Central memory CD8-positive, alpha-beta T cell (primary cell): ENCODE results near the gene E2F8.

Source experiments
- ATAC-seq: fragments of 150-1000 bp; cut with Tn5 transposase; replicated peaks from 2 replicates; pipeline ENCODE4 v1.10.0; 2022; ENCODE audit warnings: mild to moderate bottlenecking, moderate FRiP score, moderate number of reproducible peaks; ENCODE audit not compliant: poor library complexity, severe bottlenecking; ENCODE audit errors: extremely low read depth
- DNase-seq, 2 donors: peaks; one replicate each; pipeline ENCODE4 v3.0.0; 2021; ENCODE audit warnings: low spot score in 2 of 2
- H3K27ac Mint-ChIP-seq: one replicate; pipeline ENCODE4 v1.8.0; 2022; ENCODE audit warnings: low read depth, mild to moderate bottlenecking, moderate library complexity, mixed read lengths
- H3K27me3 Mint-ChIP-seq: one replicate; pipeline ENCODE4 v1.8.0; 2022; ENCODE audit warnings: mixed read lengths
- H3K36me3 Mint-ChIP-seq: one replicate; pipeline ENCODE4 v1.8.0; 2022; ENCODE audit warnings: mild to moderate bottlenecking, moderate library complexity, mixed read lengths; ENCODE audit not compliant: insufficient read depth
- H3K4me1 Mint-ChIP-seq: one replicate; pipeline ENCODE4 v1.8.0; 2022; ENCODE audit warnings: mixed read lengths
- H3K4me3 Mint-ChIP-seq: one replicate; pipeline ENCODE4 v1.8.0; 2022; ENCODE audit warnings: mild to moderate bottlenecking, moderate library complexity, mixed read lengths
- H3K9me3 Mint-ChIP-seq: one replicate; pipeline ENCODE4 v1.8.0; 2022; ENCODE audit warnings: mixed read lengths

E2F8 gene

GRCh38 chr11:19208959-19209546 lies 31.7 kb downstream of the E2F8 start:
- Mint-ChIP-seq H3K27me3 (peaks cover 44% of the 10 kb centered on the region), H3K9me3 (no peaks in the 10 kb centered on the region), H3K4me1 (no peaks in the 10 kb centered on the region), H3K27ac (no peak overlapping the region), H3K4me3 (no peak overlapping the region), H3K36me3 (peaks cover 1% of the 10 kb centered on the region)
- DNase-seq (no peak), ATAC-seq (no peak)

DNA sequence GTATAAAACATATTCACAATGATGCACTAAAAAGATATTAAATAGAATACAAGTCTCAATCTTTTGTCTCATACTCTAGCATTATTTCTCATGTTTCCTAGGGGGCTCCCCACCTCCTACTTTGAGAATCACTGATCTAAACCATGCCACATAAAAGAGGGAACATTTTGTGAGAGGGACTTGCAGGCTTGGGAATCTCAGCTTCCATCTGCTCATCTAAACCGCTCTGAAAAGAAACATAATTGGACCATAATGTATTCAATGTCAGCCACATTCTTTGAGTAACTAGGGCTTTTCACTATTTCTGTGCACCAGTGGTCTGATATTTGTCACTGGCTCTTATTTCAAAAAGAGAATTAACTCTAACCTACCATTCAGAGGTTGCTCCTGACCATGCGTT lies 32.6 kb downstream of the E2F8 start:
- Mint-ChIP-seq H3K27me3 (peaks cover 35% of the 10 kb centered on the region), H3K9me3 (no peaks in the 10 kb centered on the region), H3K4me3 (no peak overlapping the region), H3K4me1 (no peaks in the 10 kb centered on the region), H3K27ac (no peak overlapping the region), H3K36me3 (peaks cover 1% of the 10 kb centered on the region)
- ATAC-seq (no peak), DNase-seq (no peak)

DNA sequence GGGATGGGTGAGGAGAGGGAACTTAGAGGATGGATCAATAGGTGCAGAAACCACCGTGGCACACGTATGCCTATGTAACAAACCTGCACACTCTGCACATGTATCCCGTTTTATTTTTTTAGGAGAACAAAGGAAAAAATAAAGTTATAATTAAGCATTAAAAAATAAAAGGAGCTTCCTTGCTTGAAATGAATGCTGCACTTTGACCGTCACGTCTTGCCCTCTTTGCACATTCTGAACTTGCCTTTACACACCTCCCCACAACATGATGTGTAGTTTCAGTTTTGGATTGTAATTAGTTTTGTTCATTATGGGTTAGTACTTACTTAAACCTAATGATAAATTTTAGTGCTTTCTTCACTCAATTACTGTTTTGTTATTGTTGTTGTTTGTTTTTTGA lies 35.9 kb downstream of the E2F8 start:
- DNase-seq (no peak), ATAC-seq (no peak)
- Mint-ChIP-seq H3K4me1 (no peaks in the 10 kb centered on the region), H3K27me3 (peaks cover 38% of the 10 kb centered on the region), H3K27ac (no peak overlapping the region), H3K9me3 (no peaks in the 10 kb centered on the region), H3K4me3 (no peak overlapping the region), H3K36me3 (peaks cover 1% of the 10 kb centered on the region)

- Mint-ChIP-seq H3K36me3 (peaks cover 1% of the 10 kb centered on the region), H3K9me3 (no peaks in the 10 kb centered on the region), H3K4me3 (no peak within 1 kb of the TSS), H3K27me3 (peaks cover 19% of the 10 kb centered on the region), H3K4me1 (no peaks in the 10 kb centered on the region), H3K27ac (no peak within 1 kb of the TSS)
- no peak for DNase-seq
- ATAC-seq: no peak
Measured at GRCh38 chr11:19201737-19202605, 38.8 kb downstream of the E2F8 start, which contains the start of gene CSRP3. TSS of gene CSRP3 (minus strand) at chr11:19201983. CDS start at chr11:19192448, 9,535 bp downstream.

GRCh38 chr11:19200410-19201201 lies 40.1 kb downstream of the E2F8 start:
- H3K4me3 Mint-ChIP-seq: no peak overlapping the region
- H3K9me3 Mint-ChIP-seq: no peaks in the 10 kb centered on the region
- no peak for DNase-seq
- no peak overlapping the region for H3K27ac Mint-ChIP-seq
- no peaks in the 10 kb centered on the region for H3K36me3 Mint-ChIP-seq
- no peaks in the 10 kb centered on the region for H3K4me1 Mint-ChIP-seq
- peaks cover 16% of the 10 kb centered on the region for H3K27me3 Mint-ChIP-seq
- ATAC-seq: no peak

- H3K36me3 Mint-ChIP-seq: no peaks in the 10 kb centered on the region
Measured at GRCh38 chr11:19199771-19200170, 41.0 kb downstream of the E2F8 start.

GRCh38 chr11:19199048-19199447 lies 41.7 kb downstream of the E2F8 start:
- no peaks in the 10 kb centered on the region for H3K9me3 Mint-ChIP-seq

More at GRCh38 chr11:19199771-19200170, 41.0 kb downstream of the E2F8 start:
- H3K4me1 Mint-ChIP-seq: no peaks in the 10 kb centered on the region
- H3K27me3 Mint-ChIP-seq: peaks cover 16% of the 10 kb centered on the region
- H3K27ac Mint-ChIP-seq: no peak overlapping the region
- DNase-seq (no peak), ATAC-seq (no peak)
- no peaks in the 10 kb centered on the region for H3K9me3 Mint-ChIP-seq
- H3K4me3 Mint-ChIP-seq: no peak overlapping the region

DNA sequence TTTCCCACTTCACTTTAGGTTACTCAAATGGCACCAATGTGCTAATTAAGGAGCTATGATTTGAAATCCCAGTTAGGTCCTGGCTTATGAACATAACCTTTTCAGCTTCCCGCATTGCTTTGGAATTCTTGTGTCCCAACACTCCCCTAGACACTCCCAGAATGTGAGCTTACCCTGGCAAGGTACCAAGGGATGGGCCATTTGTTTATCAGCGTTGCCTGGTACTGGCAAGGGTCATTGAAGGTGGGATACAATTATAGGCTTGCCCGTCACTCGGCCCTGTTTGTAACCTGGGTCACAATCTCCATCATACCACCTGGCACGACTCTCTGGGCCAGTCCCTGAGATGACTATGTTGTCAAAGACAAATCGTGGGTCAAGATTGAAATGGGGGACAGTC lies 44.3 kb downstream of the E2F8 start:
- no peak for DNase-seq
- no peak overlapping the region for H3K4me3 Mint-ChIP-seq

More at GRCh38 chr11:19199048-19199447, 41.7 kb downstream of the E2F8 start:
- H3K4me1 Mint-ChIP-seq: no peaks in the 10 kb centered on the region
- H3K27ac Mint-ChIP-seq: no peak overlapping the region
- DNase-seq (no peak), ATAC-seq (no peak)
- no peaks in the 10 kb centered on the region for H3K36me3 Mint-ChIP-seq
- no peak overlapping the region for H3K4me3 Mint-ChIP-seq
- H3K27me3 Mint-ChIP-seq: peaks cover 16% of the 10 kb centered on the region

DNA sequence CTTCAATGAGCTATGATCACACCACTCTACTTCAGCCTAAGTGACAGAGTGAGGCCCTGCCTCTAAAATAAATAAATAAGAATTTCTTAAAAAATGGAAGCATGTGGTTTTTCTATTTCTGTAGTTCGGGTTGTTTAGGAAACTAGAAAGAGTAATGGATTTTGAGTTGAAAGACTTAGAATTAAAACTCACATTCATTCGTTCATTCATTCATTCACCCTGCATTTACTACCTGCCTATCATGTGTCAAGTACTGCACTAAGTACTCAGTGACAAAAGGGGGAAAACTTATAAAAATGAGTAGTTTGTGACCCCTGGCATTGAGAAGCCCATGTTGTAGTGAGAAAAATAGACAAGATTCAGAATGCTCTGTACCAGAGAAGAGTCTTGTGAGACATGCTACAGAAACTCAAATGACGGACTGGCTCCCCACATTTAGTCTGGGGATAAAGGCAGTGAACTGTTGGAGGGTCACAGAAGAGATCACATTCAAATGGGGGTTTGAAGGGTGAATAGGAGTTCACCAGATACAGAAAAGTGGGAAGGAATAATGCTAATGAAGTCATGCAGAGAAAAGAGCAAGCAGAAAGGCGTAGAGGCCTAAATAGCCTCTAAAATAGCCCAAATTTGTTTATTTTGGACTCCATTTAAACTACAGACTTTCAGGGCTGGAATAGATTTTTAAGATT lies 46.0 kb downstream of the E2F8 start:
- DNase-seq: no peak
- Mint-ChIP-seq H3K36me3 (no peaks in the 10 kb centered on the region), H3K9me3 (no peaks in the 10 kb centered on the region), H3K27ac (no peak overlapping the region), H3K27me3 (peaks cover 4% of the 10 kb centered on the region), H3K4me1 (no peaks in the 10 kb centered on the region), H3K4me3 (no peak overlapping the region)
- no peak for ATAC-seq

More for the DNA sequence above, 44.3 kb downstream of the E2F8 start:
- H3K9me3 Mint-ChIP-seq: no peaks in the 10 kb centered on the region
- no peak for ATAC-seq
- H3K27me3 Mint-ChIP-seq: peaks cover 16% of the 10 kb centered on the region
- H3K4me1 Mint-ChIP-seq: no peaks in the 10 kb centered on the region
- no peaks in the 10 kb centered on the region for H3K36me3 Mint-ChIP-seq
- no peak overlapping the region for H3K27ac Mint-ChIP-seq

- H3K4me1 Mint-ChIP-seq: no peaks in the 10 kb centered on the region
- H3K27ac Mint-ChIP-seq: no peak overlapping the region
- DNase-seq (no peak), ATAC-seq (no peak)
- H3K36me3 Mint-ChIP-seq: no peaks in the 10 kb centered on the region
- no peaks in the 10 kb centered on the region for H3K9me3 Mint-ChIP-seq
- no peaks in the 10 kb centered on the region for H3K27me3 Mint-ChIP-seq
- no peak overlapping the region for H3K4me3 Mint-ChIP-seq
Measured at GRCh38 chr11:19193916-19194315, 46.8 kb downstream of the E2F8 start.

DNA sequence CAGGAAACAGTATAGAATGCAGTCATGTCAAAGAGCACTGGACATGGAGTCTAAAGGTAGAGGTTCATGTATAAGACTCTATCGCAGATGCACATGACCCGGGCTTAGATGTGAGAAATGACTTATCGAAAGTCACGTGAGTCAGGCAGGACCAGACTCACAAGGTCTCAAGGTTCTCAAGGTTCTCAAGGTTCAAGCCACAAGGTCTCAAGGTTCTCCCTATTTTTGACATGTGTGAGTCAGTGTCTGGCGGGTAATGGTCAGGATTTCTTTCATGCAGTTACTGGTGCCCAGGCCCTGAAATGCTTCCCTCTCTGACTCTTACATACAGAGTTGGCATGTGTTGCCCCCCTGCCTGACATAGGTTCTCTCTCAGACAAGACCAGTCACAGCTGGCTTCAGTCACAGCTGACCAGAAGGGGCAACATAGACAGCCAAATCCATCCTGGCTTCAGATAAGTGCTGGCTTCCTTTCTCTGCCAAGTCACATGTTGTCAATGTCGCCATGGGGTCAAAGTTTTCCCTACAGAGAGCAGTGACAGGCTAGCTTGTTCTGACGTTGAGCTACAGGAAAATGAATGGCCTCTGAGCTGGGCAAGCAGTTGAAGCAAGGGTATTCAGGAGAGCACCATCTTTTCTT lies 49.1 kb downstream of the E2F8 start:
- Mint-ChIP-seq H3K4me1 (no peaks in the 10 kb centered on the region), H3K27me3 (no peaks in the 10 kb centered on the region), H3K36me3 (peaks cover 1% of the 10 kb centered on the region), H3K4me3 (no peak overlapping the region), H3K9me3 (no peaks in the 10 kb centered on the region), H3K27ac (no peak overlapping the region)
- DNase-seq: no peak
- ATAC-seq: no peak

- H3K36me3 Mint-ChIP-seq: peaks cover 1% of the 10 kb centered on the region
- no peaks in the 10 kb centered on the region for H3K4me1 Mint-ChIP-seq
- ATAC-seq (no peak), DNase-seq (no peak)
- no peak overlapping the region for H3K27ac Mint-ChIP-seq
- no peak overlapping the region for H3K4me3 Mint-ChIP-seq
- H3K9me3 Mint-ChIP-seq: no peaks in the 10 kb centered on the region
- no peaks in the 10 kb centered on the region for H3K27me3 Mint-ChIP-seq
Measured at GRCh38 chr11:19187833-19188258, 52.9 kb downstream of the E2F8 start.
